Non-pigmented ciliary epithelial cell (primary cell): Measurements from ENCODE around the gene TRIM66.
A peak's percentile ranks its signal among the peaks of the same experiment; 100 is the strongest.

Experiments used
- DNase-seq: peaks from one replicate; pipeline ENCODE4 v3.0.0-alpha.2; 2010; ENCODE audit warnings: low read depth

Gene TRIM66

GRCh38 chr11:8682303-8683114, at the start of gene TRIM66, which contains the start of gene RPL27A:
Gene TRIM66 (minus strand): TSS chr11:8682665. CDS start chr11:8672274, 10,391 bp downstream.
Gene RPL27A (plus strand): TSS chr11:8682792. CDS start chr11:8682814, 22 bp downstream.
- DNase-seq: peak; percentile 76

GRCh38 chr11:8731647-8732323, 49.3 kb upstream of the TRIM66 start:
- DNase-seq: no peak

GRCh38 chr11:8730697-8731020, 48.2 kb upstream of the TRIM66 start:
- no peak for DNase-seq

GRCh38 chr11:8729837-8730696, 47.6 kb upstream of the TRIM66 start:
- no peak for DNase-seq

- DNase-seq: no peak
Measured at GRCh38 chr11:8729067-8729466, 46.6 kb upstream of the TRIM66 start.

GRCh38 chr11:8728563-8728962, 46.1 kb upstream of the TRIM66 start:
- DNase-seq: no peak

GRCh38 chr11:8726395-8726794, 43.9 kb upstream of the TRIM66 start:
- DNase-seq: no peak

- no peak for DNase-seq
Measured at GRCh38 chr11:8724682-8725081, 42.2 kb upstream of the TRIM66 start.

GRCh38 chr11:8723711-8724110, 41.2 kb upstream of the TRIM66 start:
- DNase-seq: no peak

GRCh38 chr11:8722809-8723208, 40.3 kb upstream of the TRIM66 start:
- no peak for DNase-seq

GRCh38 chr11:8721609-8722500, 39.4 kb upstream of the TRIM66 start:
- no peak for DNase-seq

GRCh38 chr11:8720868-8721608, 38.6 kb upstream of the TRIM66 start:
- DNase-seq: no peak

GRCh38 chr11:8720352-8720751, 37.9 kb upstream of the TRIM66 start:
- no peak for DNase-seq

- no peak for DNase-seq
Measured at GRCh38 chr11:8719721-8720120, 37.3 kb upstream of the TRIM66 start.

- DNase-seq: peak; percentile 81
Measured at GRCh38 chr11:8719211-8719649, 36.8 kb upstream of the TRIM66 start.

GRCh38 chr11:8717876-8718753, 35.6 kb upstream of the TRIM66 start:
- DNase-seq: no peak

- DNase-seq: no peak
Measured at GRCh38 chr11:8717544-8717875, 35.0 kb upstream of the TRIM66 start.

- no peak for DNase-seq
Measured at GRCh38 chr11:8715501-8715900, 33.0 kb upstream of the TRIM66 start.

- DNase-seq: no peak
Measured at GRCh38 chr11:8714622-8715225, 32.3 kb upstream of the TRIM66 start.
